NK-92 (cell line): ENCODE data around the gene PEDS1.
"Not testable (repeated sequence)": the region's sequence is repeated elsewhere in the genome, so short reads cannot be mapped to it uniquely, and the experiment has no call there.

Source experiments
- DNase-seq: peaks from one replicate; lab custom pipeline; 2025; ENCODE audit not compliant: unreplicated experiment; lab: John Stamatoyannopoulos, UW

PEDS1 gene

DNA sequence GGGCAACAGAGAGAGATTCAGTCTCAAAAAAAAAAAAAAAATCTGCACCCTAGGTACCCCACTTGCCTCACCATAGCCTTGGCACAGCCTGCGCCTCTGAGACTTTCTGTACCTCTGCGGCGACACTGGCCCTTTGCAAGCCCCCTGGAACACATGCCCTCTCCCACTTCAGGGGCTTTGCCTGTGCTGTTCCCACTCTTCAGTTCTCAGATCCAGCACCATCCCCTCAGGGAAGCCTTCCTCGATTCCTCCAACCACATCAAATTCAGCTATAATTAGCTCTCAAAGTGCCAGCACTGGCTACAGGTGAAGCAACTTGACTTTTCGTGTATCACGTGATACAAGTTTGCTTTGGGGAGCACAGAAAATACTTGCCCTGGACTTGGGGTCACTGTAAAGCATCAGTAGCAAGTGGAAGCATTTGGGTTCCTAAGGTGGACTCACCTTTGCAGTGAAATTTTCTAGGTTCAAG lies 38.4 kb downstream of the PEDS1 start:
- no peak for DNase-seq

DNA sequence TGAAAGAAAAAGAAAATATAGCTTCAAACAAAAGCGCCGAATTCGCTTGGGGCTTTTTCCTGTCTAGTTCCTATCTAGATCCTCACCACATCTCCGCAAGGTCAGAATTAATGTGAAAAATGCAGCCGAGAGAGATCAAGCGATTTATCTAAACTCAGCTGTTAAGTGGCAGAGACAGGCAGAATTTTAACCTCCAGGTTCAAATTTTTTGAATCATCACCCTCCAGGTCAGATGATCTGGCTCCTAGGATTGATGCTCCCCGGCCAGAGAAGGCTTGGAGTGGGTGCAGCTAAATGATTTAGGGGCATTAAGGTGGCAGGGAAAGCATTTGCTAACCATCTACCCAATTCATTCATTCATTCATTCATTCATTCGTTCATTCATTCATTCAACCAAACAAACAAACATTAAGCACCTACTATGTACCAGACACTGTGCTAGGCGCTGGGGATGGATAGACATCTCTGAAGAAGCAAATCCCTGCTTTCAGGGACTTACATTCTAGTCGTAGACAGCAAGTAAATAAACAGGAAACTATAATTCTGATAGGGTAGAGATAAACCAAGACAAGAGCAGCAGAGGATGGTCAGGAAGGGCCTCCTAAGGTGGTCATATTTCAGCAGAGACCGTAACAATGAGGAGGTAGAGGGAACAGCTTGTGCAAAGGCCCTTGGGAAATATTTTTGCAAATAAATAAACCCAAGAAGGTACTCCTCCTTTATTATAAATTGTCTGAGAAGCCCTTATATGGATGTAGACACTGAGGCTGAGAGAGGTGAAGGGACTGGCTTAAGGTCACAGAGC lies 39.9 kb downstream of the PEDS1 start:
- DNase-seq = no peak

GRCh38 chr20:50112512-50113419 lies 40.8 kb downstream of the PEDS1 start, which contains the start of gene UBE2V1:
Gene UBE2V1, minus strand, starts transcription at chr20:50113150. Its CDS starts 22 bp downstream, at chr20:50113128.
- DNase-seq = peak; percentile 34

DNA sequence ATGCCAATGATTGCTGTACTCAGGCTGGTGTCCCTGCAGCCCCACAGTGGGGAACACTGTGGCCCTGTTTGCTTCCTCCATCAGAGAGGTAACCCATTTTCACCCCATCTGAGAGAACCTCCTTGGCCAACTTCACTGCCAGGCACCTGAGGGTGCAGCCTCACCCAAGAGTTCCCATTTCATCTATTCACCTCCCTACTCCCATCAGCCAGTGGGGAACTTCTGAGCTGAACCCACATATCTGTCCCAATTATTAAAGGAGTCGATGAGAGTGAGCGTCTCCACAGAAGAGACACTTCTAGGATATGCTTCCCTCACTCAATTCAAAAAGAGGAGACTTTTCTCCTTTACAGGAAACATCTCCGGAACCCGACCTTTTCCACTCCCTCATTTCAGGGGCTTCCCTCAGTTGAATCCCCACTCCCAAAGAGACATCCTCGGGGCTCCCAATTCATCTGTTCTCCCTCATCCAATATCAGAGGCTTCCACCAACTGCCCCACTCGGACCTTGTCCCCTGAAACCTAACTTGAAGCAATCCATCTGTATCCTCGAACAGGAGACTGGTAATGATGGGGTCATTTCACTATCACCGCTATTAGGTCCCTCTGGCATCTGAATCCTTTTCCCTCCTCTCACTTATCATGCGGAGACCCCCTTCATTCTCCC lies 41.6 kb downstream of the PEDS1 start:
- DNase-seq = no peak

- no peak for DNase-seq
These were observed 42.2 kb downstream of the PEDS1 start for GRCh38 chr20:50111120-50111828.

- no peak for DNase-seq
These were observed 43.1 kb downstream of the PEDS1 start for GRCh38 chr20:50110141-50111047.

GRCh38 chr20:50108556-50109235 lies 44.8 kb downstream of the PEDS1 start:
- no peak for DNase-seq

DNA sequence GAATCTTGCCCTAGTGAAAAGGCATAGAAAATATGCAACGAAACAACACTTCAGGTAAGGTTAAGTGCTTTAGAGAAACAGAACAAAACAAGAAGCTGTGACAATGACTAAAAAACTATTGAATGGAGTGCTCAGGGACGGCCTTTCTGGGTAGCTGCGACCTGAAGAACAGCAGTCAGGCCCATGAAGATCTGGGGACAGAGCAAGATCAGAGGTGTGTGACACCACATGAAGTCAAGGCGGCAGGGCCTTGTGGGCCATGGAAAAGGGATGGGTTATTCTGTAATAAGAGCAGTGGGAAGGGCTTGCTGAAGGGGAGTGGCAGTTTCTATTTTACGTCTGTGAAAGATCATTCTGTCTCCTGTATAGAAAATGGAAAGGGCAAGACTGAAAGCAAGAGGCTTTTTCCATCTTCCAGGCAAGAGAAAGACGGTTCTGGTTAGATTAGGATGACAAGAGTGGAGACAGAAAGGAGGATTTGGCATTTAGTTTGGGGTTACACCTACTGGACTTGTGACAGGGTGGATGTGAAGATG lies 45.7 kb downstream of the PEDS1 start:
- DNase-seq = no peak

DNA sequence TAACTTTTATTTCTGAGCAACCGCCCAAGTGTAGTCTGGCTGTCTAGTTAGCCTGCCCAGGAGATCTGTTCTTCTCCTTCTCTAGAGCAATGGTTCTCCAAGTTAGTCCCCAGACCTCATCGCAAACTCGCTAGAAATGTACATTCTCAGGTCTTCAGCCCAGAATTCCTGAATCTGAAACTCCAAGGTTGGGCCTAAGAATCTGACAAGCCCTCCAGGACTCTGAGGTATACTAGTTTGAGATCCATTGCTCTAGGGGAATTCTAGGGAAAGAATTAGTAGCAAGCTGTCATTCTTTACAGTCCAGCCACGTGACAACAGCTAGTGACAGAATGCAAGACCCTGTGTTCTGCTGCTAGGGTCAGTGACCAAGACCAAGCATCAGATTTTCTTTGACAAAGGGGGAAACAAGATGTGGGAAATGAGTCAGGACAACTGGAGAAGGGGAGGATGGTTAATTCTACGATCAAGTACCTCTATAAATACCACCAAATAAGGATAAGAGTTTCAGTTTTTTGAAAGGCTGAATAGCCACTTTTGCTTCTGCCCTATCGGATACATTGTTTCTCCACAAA lies 46.4 kb downstream of the PEDS1 start:
- no peak for DNase-seq

DNA sequence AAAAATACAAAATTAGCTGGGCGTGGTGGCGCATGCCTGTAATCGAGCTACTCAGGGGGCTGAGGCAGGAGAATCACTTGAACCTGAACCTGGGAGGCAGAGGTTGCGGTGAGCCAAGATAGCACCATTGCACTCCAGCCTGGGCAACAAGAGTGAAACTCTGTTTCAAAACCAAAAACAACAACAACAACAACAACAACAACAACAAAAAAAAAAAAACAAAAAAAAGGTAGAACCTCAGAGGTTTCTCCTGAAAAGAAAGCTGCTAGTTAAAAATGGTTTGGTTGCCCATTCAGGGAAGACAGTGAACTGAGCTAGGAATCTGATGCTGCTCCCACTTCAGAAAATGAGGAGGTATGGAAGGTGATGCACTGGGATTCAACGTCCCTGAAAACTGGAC lies 46.9 kb downstream of the PEDS1 start:
- not testable (repeated sequence) for DNase-seq
